HG02943 (cell line): ENCODE results near the gene REPS2.

ENCODE experiments used
- ATAC-seq: cut with Tn5 transposase; IDR thresholded peaks from one replicate; pipeline ENCODE4 v1.9.1; 2021; ENCODE audit warnings: mild to moderate bottlenecking, low read depth, moderate library complexity; ENCODE audit not compliant: unreplicated experiment

REPS2 gene

GRCh38 chrX:16946361-16946964 is at the start of gene REPS2:
REPS2 (plus strand) TSS chrX:16946658; CDS start chrX:16946862, 204 bp downstream.
- ATAC-seq = peak; percentile 87

- no peak for ATAC-seq
These were observed 49.0 kb upstream of the REPS2 start for GRCh38 chrX:16897445-16897844.

GRCh38 chrX:16903274-16904022 is 43.0 kb upstream of the REPS2 start:
- no peak for ATAC-seq

GRCh38 chrX:16910376-16910775 is 36.1 kb upstream of the REPS2 start:
- no peak for ATAC-seq

GRCh38 chrX:16914058-16914457 is 32.4 kb upstream of the REPS2 start:
- no peak for ATAC-seq

- ATAC-seq = no peak
These were observed 29.9 kb upstream of the REPS2 start for GRCh38 chrX:16916561-16916960.

- ATAC-seq = no peak
These were observed 29.3 kb upstream of the REPS2 start for GRCh38 chrX:16917120-16917519.

- ATAC-seq = no peak
These were observed 27.5 kb upstream of the REPS2 start for GRCh38 chrX:16918979-16919378.

- ATAC-seq = no peak
These were observed 26.4 kb upstream of the REPS2 start for GRCh38 chrX:16920075-16920474.

GRCh38 chrX:16923157-16923556 is 23.3 kb upstream of the REPS2 start:
- no peak for ATAC-seq

GRCh38 chrX:16924631-16925480 is 21.6 kb upstream of the REPS2 start:
- no peak for ATAC-seq

GRCh38 chrX:16930392-16930791 is 16.1 kb upstream of the REPS2 start:
- no peak for ATAC-seq

- no peak for ATAC-seq
These were observed 15.1 kb upstream of the REPS2 start for GRCh38 chrX:16931371-16931770.

GRCh38 chrX:16931855-16932575 is 14.4 kb upstream of the REPS2 start:
- ATAC-seq = no peak

GRCh38 chrX:16934185-16934584 is 12.3 kb upstream of the REPS2 start:
- no peak for ATAC-seq

- ATAC-seq = peak; percentile 21
These were observed 609 bp downstream of the REPS2 start for GRCh38 chrX:16946971-16947562.

GRCh38 chrX:16950423-16950822 is 4.0 kb downstream of the REPS2 start:
- no peak for ATAC-seq

GRCh38 chrX:16953606-16954211 is 7.3 kb downstream of the REPS2 start:
- no peak for ATAC-seq

GRCh38 chrX:16957751-16958150 is 11.3 kb downstream of the REPS2 start:
- ATAC-seq = no peak

GRCh38 chrX:16958356-16958755 is 11.9 kb downstream of the REPS2 start:
- no peak for ATAC-seq
